IMR-90 (cell line): ENCODE measurements around the gene ARRDC3. TPM values are rescaled to one million over a fixed set of nuclear protein-coding genes. Genes with fewer than 3 reads are reported as not detected.

Source experiments
- ATAC-seq: fragments of 200-7000 bp; cut with Tn5 transposase; 2 replicates; pipeline ENCODE4 v1.9.1; 2020; ENCODE audit warnings: low read depth, mild to moderate bottlenecking, moderate library complexity
- BruUV-seq: library from RNA; stranded (reverse); fragments of 400-500 nt; replicated peaks from 2 replicates; lab custom pipeline; 2021; lab: Mats Ljungman, UMichigan
- CTCF ChIA-PET: fragments of 300-600 bp; formaldehyde crosslinking; extraction: SDS; loops from one replicate; lab custom pipeline; 2021; ENCODE audit warnings: antibody characterized with exemption; lab: Yijun Ruan, JAX
- POLR2A ChIA-PET: fragments of 300-600 bp; sonication (Branson Sonifier 250); formaldehyde crosslinking; loops from one replicate; lab custom pipeline; 2022; ENCODE audit warnings: antibody characterized with exemption; ENCODE audit not compliant: unreplicated experiment; lab: Charles Lee
- DNase-seq: peaks from one replicate; pipeline ENCODE4 v3.0.0; 2013
- H2AFZ ChIP-seq: replicated peaks from 2 replicates; pipeline ENCODE3; 2013; ENCODE audit warnings: low read length, mild to moderate bottlenecking; ENCODE audit not compliant: poor library complexity
- H2AK5ac ChIP-seq: 2 replicates; pipeline ENCODE4 v1.6.1; 2013; ENCODE audit warnings: low read depth, low read length, inconsistent platforms
- H2AK9ac ChIP-seq: replicated peaks from 2 replicates; pipeline ENCODE3; 2013; ENCODE audit warnings: mild to moderate bottlenecking, low read depth, low read length, moderate library complexity; ENCODE audit not compliant: poor library complexity
- H2BK120ac ChIP-seq: 2 replicates; pipeline ENCODE4 v1.6.1; 2013; ENCODE audit warnings: low read depth, low read length, inconsistent platforms
- H2BK15ac ChIP-seq: 3 replicates; pipeline ENCODE4 v1.6.1; 2013; ENCODE audit warnings: low read depth, low read length, inconsistent platforms
- H2BK20ac ChIP-seq: 2 replicates; pipeline ENCODE4 v1.6.1; 2013; ENCODE audit warnings: low read depth, mild to moderate bottlenecking, inconsistent platforms, low read length, moderate library complexity
- H2BK5ac ChIP-seq: 2 replicates; pipeline ENCODE4 v1.6.1; 2013; ENCODE audit warnings: mild to moderate bottlenecking, low read depth, low read length, inconsistent platforms; ENCODE audit not compliant: poor library complexity, severe bottlenecking
- H3K14ac ChIP-seq: replicated peaks from 2 replicates; pipeline ENCODE4 v1.6.1; 2013; ENCODE audit warnings: low read depth, low read length, inconsistent platforms
- H3K18ac ChIP-seq: 2 replicates; pipeline ENCODE4 v1.6.1; 2013; ENCODE audit warnings: low read depth, low read length, control low read depth
- H3K23ac ChIP-seq: 2 replicates; pipeline ENCODE4 v1.6.1; 2013; ENCODE audit warnings: low read depth, low read length, inconsistent platforms
- H3K27ac ChIP-seq: 2 replicates; pipeline ENCODE4 v1.5.1; 2013; ENCODE audit warnings: mild to moderate bottlenecking, control low read depth, low read length; ENCODE audit not compliant: insufficient read depth
- H3K27me3 ChIP-seq: 2 replicates; pipeline ENCODE4 v1.6.1; 2013; ENCODE audit warnings: low read length; ENCODE audit not compliant: control insufficient read depth, insufficient read depth
- H3K36me3 ChIP-seq: 2 replicates; pipeline ENCODE4 v1.6.1; 2013; ENCODE audit warnings: low read length, mixed read lengths; ENCODE audit not compliant: control insufficient read depth, insufficient read depth
- H3K4ac ChIP-seq: 2 replicates; pipeline ENCODE4 v1.6.1; 2013; ENCODE audit warnings: low read depth, low read length, inconsistent platforms
- H3K4me1 ChIP-seq: 2 replicates; pipeline ENCODE4 v1.6.1; 2013; ENCODE audit warnings: low read length, mixed read lengths; ENCODE audit not compliant: control insufficient read depth, insufficient read depth
- H3K4me2 ChIP-seq: 2 replicates; pipeline ENCODE4 v1.6.1; 2013; ENCODE audit warnings: low read depth, mild to moderate bottlenecking, control low read depth, low read length, moderate library complexity
- H3K4me3 ChIP-seq: 2 replicates; pipeline ENCODE4 v1.5.1; 2013; ENCODE audit warnings: low read depth, mild to moderate bottlenecking, control low read depth, low read length, moderate library complexity; ENCODE audit not compliant: insufficient read depth
- H3K56ac ChIP-seq: 2 replicates; pipeline ENCODE4 v1.6.1; 2013; ENCODE audit warnings: low read length, inconsistent platforms; ENCODE audit not compliant: insufficient read depth; ENCODE audit errors: extremely low read depth
- H3K79me1 ChIP-seq, 2 experiments: 2 replicates each; pipeline ENCODE4 v1.6.1; 2013; ENCODE audit warnings: low read length in 2 of 2, inconsistent platforms in 1 of 2, low read depth in 1 of 2
- H3K9ac ChIP-seq: 2 replicates; pipeline ENCODE4 v1.6.1; 2013; ENCODE audit warnings: low read depth, low read length, control low read depth
- H3K9me1 ChIP-seq: 2 replicates; pipeline ENCODE4 v1.6.1; 2013; ENCODE audit warnings: low read length, inconsistent platforms; ENCODE audit not compliant: insufficient read depth
- H3K9me3 ChIP-seq: 2 replicates; pipeline ENCODE4 v1.6.1; 2013; ENCODE audit warnings: low read length; ENCODE audit not compliant: control insufficient read depth, insufficient read depth
- H4K20me1 ChIP-seq: 2 replicates; pipeline ENCODE4 v1.6.1; 2013; ENCODE audit warnings: low read length, inconsistent platforms; ENCODE audit not compliant: insufficient read depth
- H4K5ac ChIP-seq: 2 replicates; pipeline ENCODE4 v1.6.1; 2013; ENCODE audit warnings: mild to moderate bottlenecking, low read depth, low read length, control low read depth
- H4K8ac ChIP-seq, 2 experiments: 2 replicates each; pipeline ENCODE4 v1.6.1; 2013; ENCODE audit warnings: low read depth in 2 of 2, low read length in 2 of 2, control low read depth in 1 of 2, inconsistent platforms in 1 of 2
- H4K91ac ChIP-seq: 2 replicates; pipeline ENCODE4 v1.6.1; 2013; ENCODE audit warnings: low read depth, low read length, inconsistent platforms; ENCODE audit not compliant: insufficient read depth
- BHLHE40 ChIP-seq: fragments of 150-350 bp; IDR thresholded peaks from 2 replicates; pipeline ENCODE4 v1.6.1; 2016; ENCODE audit warnings: mild to moderate bottlenecking, low read depth, low read length
- CEBPB ChIP-seq: IDR thresholded peaks from 2 replicates; pipeline ENCODE4 v1.6.1; 2012; ENCODE audit warnings: low read depth, low read length, improper control_type of control experiment
- CHD1 ChIP-seq: IDR thresholded peaks from 2 replicates; pipeline ENCODE4 v1.6.1; 2012; ENCODE audit warnings: low read depth, low read length, improper control_type of control experiment
- CTCF ChIP-seq: conservative IDR thresholded peaks from 2 replicates; pipeline ENCODE4 v1.5.1; 2012; ENCODE audit warnings: mild to moderate bottlenecking, low read depth, low read length, improper control_type of control experiment
- ELK1 ChIP-seq: fragments of 150-350 bp; IDR thresholded peaks from 2 replicates; pipeline ENCODE4 v1.6.1; 2016; ENCODE audit warnings: low read depth, mild to moderate bottlenecking, low read length, moderate library complexity, borderline replicate concordance
- FOS ChIP-seq: fragments of 150-350 bp; IDR thresholded peaks from 2 replicates; pipeline ENCODE4 v1.6.1; 2016; ENCODE audit warnings: low read depth, low read length
- MAFK ChIP-seq: IDR thresholded peaks from 2 replicates; pipeline ENCODE4 v1.6.1; 2012; ENCODE audit warnings: low read depth, low read length, improper control_type of control experiment
- MAZ ChIP-seq: IDR thresholded peaks from 2 replicates; pipeline ENCODE4 v1.6.1; 2012; ENCODE audit warnings: low read depth, mild to moderate bottlenecking, low read length, improper control_type of control experiment, moderate library complexity, borderline replicate concordance
- MXI1 ChIP-seq: IDR thresholded peaks from 2 replicates; pipeline ENCODE4 v1.6.1; 2012; ENCODE audit warnings: low read depth, mild to moderate bottlenecking, low read length, moderate library complexity, borderline replicate concordance
- NFE2L2 ChIP-seq: fragments of 150-350 bp; IDR thresholded peaks from 2 replicates; pipeline ENCODE4 v1.6.1; 2016; ENCODE audit warnings: low read depth, mild to moderate bottlenecking, low read length
- POLR2A ChIP-seq: IDR thresholded peaks from 2 replicates; pipeline ENCODE4 v1.6.1; 2012; ENCODE audit warnings: mild to moderate bottlenecking, low read depth, low read length
- RAD21 ChIP-seq: IDR thresholded peaks from 2 replicates; pipeline ENCODE4 v1.6.1; 2012; ENCODE audit warnings: low read length, improper control_type of control experiment
- RCOR1 ChIP-seq: IDR thresholded peaks from 2 replicates; pipeline ENCODE4 v1.6.1; 2012; ENCODE audit warnings: mild to moderate bottlenecking, low read length, improper control_type of control experiment; ENCODE audit not compliant: insufficient replicate concordance
- RFX5 ChIP-seq: IDR thresholded peaks from 2 replicates; pipeline ENCODE4 v1.8.0; 2012; ENCODE audit warnings: low read depth, mild to moderate bottlenecking, low read length, moderate library complexity
- SMC3 ChIP-seq: fragments of 150-350 bp; IDR thresholded peaks from 2 replicates; pipeline ENCODE4 v1.6.1; 2016; ENCODE audit warnings: low read depth, mild to moderate bottlenecking, antibody characterized with exemption, low read length, moderate library complexity
- USF2 ChIP-seq: fragments of 150-350 bp; IDR thresholded peaks from 2 replicates; pipeline ENCODE4 v1.6.1; 2017; ENCODE audit warnings: mild to moderate bottlenecking, antibody characterized with exemption, low read length, low read depth
- WGBS, 2 experiments: methylation state at CpG; one replicate each; pipeline versions ENCODE4 v1.1.5 to v1.1.7; 2013; ENCODE audit warnings: missing lambda C conversion rate in 2 of 2; ENCODE audit not compliant: insufficient read length in 1 of 2; ENCODE audit errors: extremely low coverage in 2 of 2; 5-methylcytosine and 5-hydroxymethylcytosine counted together
- dilution Hi-C: fragments of 300-500 bp; cut with HindIII; formaldehyde crosslinking; loops from one replicate; pipeline ENCODE4 v1.14.3; 2018; ENCODE audit warnings: low sequenced_read_pairs; ENCODE audit not compliant: unreplicated experiment
- in situ Hi-C: fragments of 300-500 bp; cut with MboI; formaldehyde crosslinking; loops from 3 replicates; pipeline ENCODE4 v1.14.3; 2019; ENCODE audit warnings: low sequenced_read_pairs, inconsistent platforms, mixed read lengths
- intact Hi-C: fragments of 100-400 bp; cut with micrococcal nuclease; formaldehyde crosslinking; loops from 2 replicates; pipeline ENCODE4 v1.10.0; 2022
- polyA plus RNA-seq, 3 experiments: library from polyadenylated mRNA; depleted of rRNA; stranded (reverse); fragments of >200 nt; gene quantifications; 2 replicates each; pipeline ENCODE4 v1.2.3, GENCODE V29; 2012; ENCODE audit warnings: low replicate concordance in 1 of 3
- total RNA-seq: library from RNA; depleted of rRNA; stranded (reverse); fragments of >200 nt; gene quantifications from 2 replicates; pipeline ENCODE4 v1.2.3, GENCODE V29; 2012

ARRDC3 gene
- total and polyA plus RNA-seq, 2 of the 4 experiments (the other 2 are of a cell fraction), result 19.3 to 86.7 TPM

- Histone ChIP-seq H2AFZ (no peak overlapping the region), H3K79me1 (no peaks in the 10 kb centered on the region), H3K27me3 (no peaks in the 10 kb centered on the region), H3K4me3 (no peak overlapping the region), H3K36me3 (no peaks in the 10 kb centered on the region), H3K9ac (no peak overlapping the region), H4K20me1 (no peaks in the 10 kb centered on the region), H3K9me1 (no peaks in the 10 kb centered on the region; the same call in 1 of the 2 replicates), H3K14ac (no peak overlapping the region), H3K4me1 (no peaks in the 10 kb centered on the region), H2AK5ac (no peak overlapping the region), H4K91ac (no peak overlapping the region), H3K4ac (no peak overlapping the region), H3K18ac (no peak overlapping the region), H4K8ac (no peak overlapping the region), H3K27ac (no peak overlapping the region), H3K56ac (no peak overlapping the region), H2BK120ac (no peak overlapping the region), H2BK20ac (no peak overlapping the region), H3K9me3 (no peaks in the 10 kb centered on the region), H4K5ac (no peak overlapping the region), H2BK15ac (no peak overlapping the region), H2AK9ac (no peak overlapping the region), H2BK5ac (no peak overlapping the region), H3K23ac (no peak overlapping the region), H3K4me2 (no peak overlapping the region)
- ChIA-PET CTCF (interaction anchor here (0.9 to 4.7 kb wide), 8 partner anchors 8 to 616 kb away, joined by 3 to 25 read pairs (median 6); partner anchors contain the start of gene ARRDC3), POLR2A (no interaction called here)
- no CpG with 5 or more reads among the region's 1 CpG for WGBS, 2 experiments
- dilution Hi-C loops, result loop anchor here (25.0 kb wide), 1 partner anchor 557 kb away; no protein-coding TSS in a partner anchor
- ATAC-seq (no peak), DNase-seq (no peak)
- intact Hi-C loops, result loop anchor here (1.0 to 5.0 kb wide), 5 partner anchors 37 to 616 kb away; partner anchors contain the start of gene ARRDC3
- BruUV-seq, result no TSS peak
- in situ Hi-C loops, result loop anchor here (5.0 kb wide), 1 partner anchor 552 kb away; no protein-coding TSS in a partner anchor
- TF ChIP-seq BHLHE40, result no peak
- TF ChIP-seq RAD21, result no peak
- TF ChIP-seq CHD1, result no peak
- TF ChIP-seq NFE2L2, result no peak
- no peak for TF ChIP-seq SMC3
- no peak for TF ChIP-seq USF2
- no peak for TF ChIP-seq CTCF
- no peak for TF ChIP-seq POLR2A
- no peak for TF ChIP-seq MXI1
- no peak for TF ChIP-seq RCOR1
- TF ChIP-seq MAZ, result no peak
- no peak for TF ChIP-seq ELK1
- no peak for TF ChIP-seq FOS
- no peak for TF ChIP-seq CEBPB
- TF ChIP-seq RFX5, result no peak
- no peak for TF ChIP-seq MAFK
These were observed 36.0 kb upstream of the ARRDC3 start for GRCh38 chr5:91419136-91419535.
